Stimulated activated naive CD8-positive, alpha-beta T cell treated with anti-CD3 and anti-CD28 coated beads, Interleukin-15, Interleukin-2, amounts not matched to agents 100 ng/mL and 50 ng/mL, for 24 hours (primary cell): ENCODE results near the gene WNK1.
"Not testable (repeated sequence)": the region's sequence is repeated elsewhere in the genome, so short reads cannot be mapped to it uniquely, and the experiment has no call there.

Source experiments
- H3K27ac Mint-ChIP-seq: one replicate; pipeline ENCODE4 v1.8.0; 2021; ENCODE audit warnings: mild to moderate bottlenecking, mixed read lengths
- H3K27me3 Mint-ChIP-seq: one replicate; pipeline ENCODE4 v1.8.0; 2021; ENCODE audit warnings: mixed read lengths
- H3K36me3 Mint-ChIP-seq: one replicate; pipeline ENCODE4 v1.8.0; 2021; ENCODE audit warnings: low read depth, mixed read lengths
- H3K4me1 Mint-ChIP-seq: one replicate; pipeline ENCODE4 v1.8.0; 2021; ENCODE audit warnings: low read depth, mixed read lengths
- H3K4me3 Mint-ChIP-seq: one replicate; pipeline ENCODE4 v1.8.0; 2021; ENCODE audit warnings: mild to moderate bottlenecking, mixed read lengths
- H3K9me3 Mint-ChIP-seq: one replicate; pipeline ENCODE4 v1.8.0; 2021; ENCODE audit warnings: mixed read lengths

Gene WNK1

DNA sequence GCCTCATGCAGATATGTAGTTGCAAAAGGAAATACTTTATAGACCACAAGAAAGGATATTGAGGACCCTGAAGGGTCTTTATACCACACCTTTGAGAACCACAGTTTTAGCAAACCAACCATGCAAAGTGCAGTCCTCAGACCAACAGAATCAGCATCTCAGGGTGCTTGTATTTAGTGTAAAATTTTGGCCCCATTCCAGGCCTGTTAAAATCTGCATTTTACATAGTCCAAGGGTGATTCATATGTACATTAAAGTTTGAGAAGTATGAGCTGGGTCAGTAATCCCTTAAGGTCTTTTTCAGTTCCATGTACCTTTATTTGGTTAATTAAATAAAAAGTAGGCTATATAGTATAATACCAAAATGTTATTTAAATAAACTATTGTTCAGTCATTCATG, 91.2 kb downstream of the WNK1 start:
- H3K36me3 Mint-ChIP-seq, result peaks cover 47% of the 10 kb centered on the region
- no peaks in the 10 kb centered on the region for H3K9me3 Mint-ChIP-seq
- H3K4me1 Mint-ChIP-seq, result peaks cover 50% of the 10 kb centered on the region
- H3K4me3 Mint-ChIP-seq, result no peak overlapping the region
- no peaks in the 10 kb centered on the region for H3K27me3 Mint-ChIP-seq
- no peak overlapping the region for H3K27ac Mint-ChIP-seq

DNA sequence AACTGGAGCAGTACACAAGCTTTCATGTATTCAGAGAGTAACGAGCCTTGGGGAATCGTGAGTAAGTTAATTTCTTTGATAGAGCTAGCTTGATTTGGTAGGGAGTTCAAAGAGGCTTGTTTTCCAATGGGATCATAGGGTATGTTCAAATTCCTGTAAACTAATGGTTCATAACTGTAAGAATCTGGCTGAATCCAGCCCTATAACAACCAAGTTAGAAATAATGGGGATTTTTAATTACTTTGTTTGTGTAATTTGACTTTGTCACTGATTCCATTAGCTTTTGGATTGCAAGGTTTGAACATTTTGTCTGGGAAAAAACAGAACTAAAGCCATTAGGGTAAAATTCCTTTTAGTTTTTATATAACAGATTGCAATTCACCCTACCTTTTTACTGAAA, 94.0 kb downstream of the WNK1 start:
- H3K27ac Mint-ChIP-seq, result no peak overlapping the region
- peaks cover 32% of the 10 kb centered on the region for H3K36me3 Mint-ChIP-seq
- H3K9me3 Mint-ChIP-seq, result no peaks in the 10 kb centered on the region
- peaks cover 59% of the 10 kb centered on the region for H3K4me1 Mint-ChIP-seq
- H3K27me3 Mint-ChIP-seq, result no peaks in the 10 kb centered on the region
- H3K4me3 Mint-ChIP-seq, result no peak overlapping the region

DNA sequence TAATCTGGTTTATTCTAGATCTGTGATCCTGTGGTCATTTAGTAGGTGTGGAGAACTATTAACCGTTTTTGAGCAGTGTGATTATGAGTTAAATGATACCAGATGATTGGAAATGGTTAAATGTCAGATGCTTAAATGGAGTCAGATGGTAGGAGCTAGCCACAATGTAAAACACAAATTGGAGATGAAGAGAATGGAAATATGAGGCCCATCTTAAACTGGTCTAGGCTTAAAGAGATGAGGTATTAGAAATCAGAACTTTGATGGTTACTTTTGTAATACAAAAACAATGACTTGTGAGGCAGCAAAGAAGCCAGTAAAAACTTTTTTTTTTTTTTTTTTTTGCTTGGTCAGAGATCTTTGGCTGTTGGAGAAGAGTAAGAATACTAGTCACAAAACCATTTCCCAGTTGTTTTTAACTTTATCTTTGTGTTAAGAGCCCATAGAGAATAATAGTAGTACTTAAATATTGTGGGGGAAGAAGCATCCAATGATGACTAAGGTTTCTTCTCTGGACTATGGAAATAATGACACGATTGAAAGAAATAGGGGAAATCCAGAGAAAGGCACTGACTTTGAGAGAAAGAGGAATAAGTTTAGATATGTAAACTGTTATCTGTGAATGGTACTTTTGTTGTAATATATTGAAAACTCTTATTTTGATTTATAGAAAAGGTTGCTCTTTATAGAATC, 95.9 kb downstream of the WNK1 start:
- no peaks in the 10 kb centered on the region for H3K27me3 Mint-ChIP-seq
- peaks cover 62% of the 10 kb centered on the region for H3K4me1 Mint-ChIP-seq
- peaks cover 26% of the 10 kb centered on the region for H3K36me3 Mint-ChIP-seq
- H3K4me3 Mint-ChIP-seq, result peak overlapping the region; percentile 55
- no peaks in the 10 kb centered on the region for H3K9me3 Mint-ChIP-seq
- H3K27ac Mint-ChIP-seq, result peak overlapping the region; percentile 87

DNA sequence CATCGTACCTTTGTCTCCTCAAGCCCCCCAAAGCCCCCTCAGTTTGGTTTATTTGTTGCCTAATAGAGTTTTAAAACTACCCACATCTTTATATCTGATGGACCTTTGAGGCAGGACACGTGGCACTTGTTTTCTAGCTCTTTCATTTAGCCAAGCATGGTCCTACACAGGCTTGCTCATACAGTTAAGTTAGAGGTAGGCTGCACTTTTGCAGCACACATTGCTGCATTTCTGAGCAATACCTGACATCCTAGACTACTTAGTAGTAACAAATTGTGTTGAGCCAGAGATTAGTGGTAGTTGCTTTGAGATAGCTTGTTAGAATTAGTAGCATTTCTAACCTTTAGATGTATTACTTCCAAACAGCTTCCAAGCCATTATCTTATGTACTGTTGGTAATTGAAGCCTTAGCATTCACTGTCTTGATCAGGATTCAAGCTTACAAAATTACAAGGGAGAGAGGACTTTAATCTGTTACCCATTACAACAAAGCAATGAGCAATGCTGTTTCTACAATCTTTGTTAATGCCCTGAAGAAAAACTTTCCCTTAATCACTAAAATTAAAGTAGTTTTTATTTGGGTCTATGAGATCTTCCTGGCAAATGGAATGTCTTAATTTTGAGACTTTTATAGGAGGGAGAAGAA, 96.6 kb downstream of the WNK1 start:
- Mint-ChIP-seq H3K36me3 (peaks cover 27% of the 10 kb centered on the region), H3K27ac (peak overlapping the region; percentile 87), H3K4me1 (peaks cover 61% of the 10 kb centered on the region), H3K27me3 (no peaks in the 10 kb centered on the region), H3K9me3 (no peaks in the 10 kb centered on the region), H3K4me3 (no peak overlapping the region)

DNA sequence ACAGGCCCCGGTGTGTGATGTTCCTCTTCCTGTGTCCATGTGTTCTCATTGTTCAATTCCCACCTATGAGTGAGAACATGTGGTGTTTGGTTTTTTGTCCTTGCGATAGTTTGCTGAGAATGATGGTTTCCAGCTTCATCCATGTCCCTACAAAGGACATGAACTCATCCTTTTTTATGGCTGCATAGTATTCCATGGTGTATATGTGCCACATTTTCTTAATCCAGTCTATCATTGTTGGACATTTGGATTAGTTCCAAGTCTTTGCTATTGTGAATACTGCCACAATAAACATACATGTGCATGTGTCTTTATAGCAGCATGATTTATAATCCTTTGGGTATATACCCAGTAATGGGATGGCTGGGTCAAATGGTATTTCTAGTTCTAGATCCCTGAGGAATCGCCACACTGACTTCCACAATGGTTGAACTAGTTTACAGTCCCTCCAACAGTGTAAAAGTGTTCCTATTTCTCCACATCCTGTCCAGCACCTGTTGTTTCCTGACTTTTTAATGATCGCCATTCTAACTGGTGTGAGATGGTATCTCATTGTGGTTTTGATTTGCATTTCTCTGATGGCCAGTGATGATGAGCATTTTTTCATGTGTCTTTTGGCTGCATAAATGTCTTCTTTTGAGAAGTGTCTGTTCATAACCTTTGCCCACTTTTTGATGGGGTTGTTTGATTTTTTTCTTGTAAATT, 97.5 kb downstream of the WNK1 start:
- not testable (repeated sequence) for H3K27me3 Mint-ChIP-seq, H3K4me3 Mint-ChIP-seq, H3K27ac Mint-ChIP-seq, H3K9me3 Mint-ChIP-seq
- Mint-ChIP-seq H3K36me3 (peaks cover 23% of the 10 kb centered on the region), H3K4me1 (peaks cover 61% of the 10 kb centered on the region)

DNA sequence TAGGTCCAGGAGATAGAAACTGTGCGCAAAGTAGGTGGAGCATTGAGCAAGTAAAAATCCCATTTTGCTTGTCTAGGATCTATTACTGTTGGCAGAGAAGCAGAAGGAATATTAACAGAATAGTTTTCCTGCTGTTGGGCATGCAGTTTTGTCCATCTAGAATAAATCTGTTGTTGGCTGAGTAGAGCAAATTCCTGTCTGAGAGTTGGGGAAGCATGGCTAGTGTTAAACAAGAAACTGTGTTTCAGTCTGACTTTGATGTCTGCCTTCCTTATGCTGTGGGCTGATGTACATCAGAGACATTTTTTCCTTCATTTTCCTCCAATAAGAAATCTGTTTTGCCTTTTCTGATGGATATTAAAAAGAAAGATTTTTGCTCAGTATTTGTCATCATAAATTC, 99.0 kb downstream of the WNK1 start:
- H3K27ac Mint-ChIP-seq, result peak overlapping the region; percentile 16
- H3K4me1 Mint-ChIP-seq, result peaks cover 56% of the 10 kb centered on the region

DNA sequence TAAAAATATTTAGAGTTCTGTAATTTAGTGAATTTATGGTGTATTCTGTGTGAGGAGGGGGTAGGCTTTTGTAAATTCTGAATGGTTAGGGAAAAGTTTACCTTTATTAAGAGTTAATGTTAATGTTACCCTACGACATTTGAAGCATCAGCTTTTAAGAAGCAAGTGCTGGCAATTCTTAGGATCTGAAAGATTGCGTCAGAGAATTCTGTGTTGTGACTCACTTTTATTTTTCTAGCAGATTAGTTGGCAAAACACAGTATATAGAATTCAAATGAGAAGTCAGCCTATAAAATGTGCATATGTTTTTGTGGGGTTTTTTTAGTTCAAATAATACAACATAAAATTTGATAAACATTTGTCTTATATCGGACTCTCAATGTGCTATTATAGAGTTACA, 99.5 kb downstream of the WNK1 start:
- no peaks in the 10 kb centered on the region for H3K9me3 Mint-ChIP-seq
- no peak overlapping the region for H3K4me3 Mint-ChIP-seq
- peaks cover 33% of the 10 kb centered on the region for H3K36me3 Mint-ChIP-seq
- no peaks in the 10 kb centered on the region for H3K27me3 Mint-ChIP-seq
- H3K4me1 Mint-ChIP-seq, result peaks cover 56% of the 10 kb centered on the region
- H3K27ac Mint-ChIP-seq, result no peak overlapping the region

More for the DNA sequence above, 99.0 kb downstream of the WNK1 start:
- peaks cover 28% of the 10 kb centered on the region for H3K36me3 Mint-ChIP-seq
- H3K27me3 Mint-ChIP-seq, result no peaks in the 10 kb centered on the region
- H3K4me3 Mint-ChIP-seq, result no peak overlapping the region
- H3K9me3 Mint-ChIP-seq, result no peaks in the 10 kb centered on the region

DNA sequence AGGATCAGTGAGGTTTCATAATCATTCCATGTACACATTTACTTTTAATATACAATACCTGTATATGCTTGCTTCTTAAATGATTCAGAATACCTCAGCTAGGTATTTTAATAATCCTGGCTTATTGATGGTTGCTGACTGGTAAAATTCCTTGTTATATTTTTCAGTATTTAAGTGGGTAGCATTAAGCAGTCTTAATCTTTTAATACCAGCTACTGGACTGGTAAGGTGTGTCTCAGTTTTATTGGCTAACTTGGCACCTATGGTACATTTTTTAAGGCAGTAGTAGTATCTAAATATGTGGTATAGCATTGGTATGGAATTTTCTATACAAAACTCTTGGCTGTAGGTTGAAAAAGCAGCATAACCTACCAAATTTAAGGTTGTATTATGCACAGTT, 100.5 kb downstream of the WNK1 start:
- Mint-ChIP-seq H3K27me3 (no peaks in the 10 kb centered on the region), H3K4me1 (peaks cover 50% of the 10 kb centered on the region), H3K4me3 (no peak overlapping the region), H3K27ac (peak overlapping the region; percentile 1), H3K9me3 (no peaks in the 10 kb centered on the region), H3K36me3 (peaks cover 37% of the 10 kb centered on the region)

DNA sequence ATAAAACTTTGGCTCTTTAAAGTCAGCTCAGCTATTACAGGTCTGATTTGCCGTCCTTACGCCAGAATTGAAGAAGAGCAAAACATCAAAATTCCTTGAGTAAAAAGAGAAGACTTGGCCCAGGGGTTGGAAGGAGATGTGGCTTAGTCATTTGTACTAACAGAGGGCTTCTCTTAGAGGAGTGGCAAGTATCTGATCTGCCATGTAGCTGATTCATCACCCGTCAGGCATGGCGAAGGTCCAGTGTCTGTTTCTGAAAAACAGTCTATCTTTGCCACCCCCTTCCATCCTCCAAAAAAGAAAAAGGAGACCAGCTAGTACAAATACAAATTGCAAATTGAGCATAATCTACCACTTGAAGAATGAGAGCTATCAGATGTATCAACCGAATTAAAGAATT, 105.2 kb downstream of the WNK1 start:
- Mint-ChIP-seq H3K27me3 (no peaks in the 10 kb centered on the region), H3K27ac (no peak overlapping the region), H3K9me3 (no peaks in the 10 kb centered on the region), H3K4me3 (no peak overlapping the region), H3K4me1 (peaks cover 16% of the 10 kb centered on the region), H3K36me3 (peaks cover 65% of the 10 kb centered on the region)

DNA sequence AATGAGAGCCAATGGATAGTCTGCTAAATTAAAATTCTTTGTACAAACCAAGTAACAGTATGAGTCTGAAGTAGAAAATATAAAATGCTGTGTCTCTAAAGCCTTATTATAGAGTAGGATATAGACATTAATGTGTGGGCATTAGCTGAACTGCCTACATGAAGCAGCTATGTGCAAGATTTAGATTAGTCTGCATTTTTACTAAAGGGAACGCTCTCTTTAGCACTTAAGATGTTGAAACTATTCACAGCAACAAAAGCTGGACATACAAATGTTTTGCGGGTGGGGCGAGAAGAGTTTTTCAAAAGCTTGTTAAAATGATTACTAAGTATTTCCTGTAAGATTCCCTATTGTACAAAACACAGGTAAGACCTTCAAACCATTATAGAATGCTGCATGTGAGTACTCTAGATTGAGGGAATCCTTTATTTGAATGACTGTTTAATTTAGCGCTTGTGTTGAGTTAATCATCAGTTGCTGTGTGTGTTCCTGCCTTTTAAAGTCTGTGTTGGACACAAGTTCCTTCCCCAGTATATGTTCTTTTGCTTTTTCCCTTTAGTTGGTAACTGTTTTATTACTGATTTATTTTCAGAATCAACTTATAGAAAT, 110.0 kb downstream of the WNK1 start:
- H3K9me3 Mint-ChIP-seq, result no peaks in the 10 kb centered on the region
- no peaks in the 10 kb centered on the region for H3K27me3 Mint-ChIP-seq
- peaks cover 4% of the 10 kb centered on the region for H3K4me1 Mint-ChIP-seq
- H3K36me3 Mint-ChIP-seq, result peaks cover 75% of the 10 kb centered on the region
- H3K4me3 Mint-ChIP-seq, result no peak overlapping the region
- H3K27ac Mint-ChIP-seq, result peak overlapping the region; percentile 4

DNA sequence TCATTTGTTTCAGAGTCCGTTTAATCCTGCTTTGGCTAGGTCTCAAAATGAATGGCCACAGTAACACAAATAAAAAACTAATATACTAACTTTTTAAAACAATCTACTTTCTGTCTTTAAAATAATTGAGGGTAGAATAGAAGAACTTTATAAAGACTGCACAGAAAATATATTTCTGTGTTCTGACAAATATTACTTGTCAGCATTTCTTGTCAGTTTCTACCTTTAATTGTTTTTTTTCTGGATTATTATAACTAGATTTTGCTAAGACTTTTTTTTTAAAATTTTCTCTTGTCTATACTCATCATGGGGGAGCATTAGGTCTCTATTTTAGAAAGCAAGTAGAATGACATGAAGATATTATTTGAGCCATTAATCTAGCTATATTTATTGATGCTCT, 110.9 kb downstream of the WNK1 start:
- H3K27ac Mint-ChIP-seq, result no peak overlapping the region
- no peaks in the 10 kb centered on the region for H3K27me3 Mint-ChIP-seq
- no peaks in the 10 kb centered on the region for H3K9me3 Mint-ChIP-seq
- H3K36me3 Mint-ChIP-seq, result peaks cover 75% of the 10 kb centered on the region
- peaks cover 4% of the 10 kb centered on the region for H3K4me1 Mint-ChIP-seq
- H3K4me3 Mint-ChIP-seq, result no peak overlapping the region

DNA sequence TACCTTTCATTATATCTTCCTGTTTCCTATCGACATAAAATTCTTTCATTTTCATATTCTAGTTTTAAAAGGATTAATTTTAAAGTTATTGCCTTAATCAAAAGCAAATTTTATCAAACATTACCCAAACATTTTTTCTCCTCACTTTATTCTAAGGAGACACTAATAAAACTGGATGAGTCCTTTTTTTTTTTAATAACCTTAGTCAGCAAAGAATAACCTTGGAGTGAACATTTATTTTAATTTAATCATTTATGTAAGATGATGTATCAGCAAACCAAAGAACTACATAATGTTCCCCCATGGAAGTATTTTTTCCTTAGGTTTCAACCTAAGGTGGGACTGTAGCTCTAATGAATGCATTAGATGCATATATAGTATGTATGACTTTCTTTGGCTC, 113.2 kb downstream of the WNK1 start:
- no peaks in the 10 kb centered on the region for H3K27me3 Mint-ChIP-seq
- peaks cover 69% of the 10 kb centered on the region for H3K36me3 Mint-ChIP-seq
- H3K9me3 Mint-ChIP-seq, result no peaks in the 10 kb centered on the region
- H3K27ac Mint-ChIP-seq, result no peak overlapping the region
- peaks cover 9% of the 10 kb centered on the region for H3K4me1 Mint-ChIP-seq
- no peak overlapping the region for H3K4me3 Mint-ChIP-seq

DNA sequence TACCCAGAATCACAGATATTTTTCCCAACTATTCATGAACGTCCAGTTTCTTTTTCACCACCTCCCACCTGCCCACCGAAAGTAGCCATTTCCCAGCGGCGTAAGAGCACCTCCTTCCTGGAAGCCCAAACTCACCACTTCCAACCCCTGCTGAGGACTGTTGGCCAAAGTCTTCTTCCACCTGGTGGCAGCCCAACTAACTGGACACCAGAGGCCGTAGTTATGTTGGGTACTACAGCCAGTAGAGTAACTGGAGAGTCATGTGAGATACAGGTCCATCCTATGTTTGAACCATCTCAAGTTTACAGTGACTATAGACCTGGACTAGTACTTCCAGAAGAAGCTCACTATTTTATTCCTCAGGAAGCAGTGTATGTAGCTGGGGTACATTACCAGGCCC, 115.5 kb downstream of the WNK1 start:
- no peak overlapping the region for H3K4me3 Mint-ChIP-seq
- H3K27me3 Mint-ChIP-seq, result no peaks in the 10 kb centered on the region
- H3K27ac Mint-ChIP-seq, result peak overlapping the region; percentile 52
- H3K36me3 Mint-ChIP-seq, result peaks cover 52% of the 10 kb centered on the region
- H3K9me3 Mint-ChIP-seq, result no peaks in the 10 kb centered on the region
- peaks cover 9% of the 10 kb centered on the region for H3K4me1 Mint-ChIP-seq

DNA sequence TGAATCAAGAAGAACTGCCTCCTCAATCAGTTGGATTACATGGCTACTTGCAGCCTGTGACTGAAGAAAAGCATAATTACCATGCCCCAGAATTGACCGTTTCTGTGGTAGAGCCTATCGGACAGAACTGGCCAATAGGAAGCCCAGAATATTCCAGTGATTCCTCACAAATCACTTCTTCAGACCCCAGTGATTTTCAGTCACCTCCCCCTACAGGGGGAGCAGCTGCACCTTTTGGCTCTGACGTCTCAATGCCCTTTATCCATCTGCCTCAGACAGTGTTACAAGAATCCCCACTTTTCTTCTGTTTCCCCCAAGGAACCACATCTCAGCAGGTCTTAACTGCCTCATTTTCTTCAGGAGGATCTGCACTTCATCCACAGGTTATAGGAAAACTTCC, 116.3 kb downstream of the WNK1 start:
- H3K4me3 Mint-ChIP-seq, result no peak overlapping the region
- peaks cover 47% of the 10 kb centered on the region for H3K36me3 Mint-ChIP-seq
- no peaks in the 10 kb centered on the region for H3K9me3 Mint-ChIP-seq
- H3K4me1 Mint-ChIP-seq, result peaks cover 12% of the 10 kb centered on the region
- no peaks in the 10 kb centered on the region for H3K27me3 Mint-ChIP-seq
- no peak overlapping the region for H3K27ac Mint-ChIP-seq

DNA sequence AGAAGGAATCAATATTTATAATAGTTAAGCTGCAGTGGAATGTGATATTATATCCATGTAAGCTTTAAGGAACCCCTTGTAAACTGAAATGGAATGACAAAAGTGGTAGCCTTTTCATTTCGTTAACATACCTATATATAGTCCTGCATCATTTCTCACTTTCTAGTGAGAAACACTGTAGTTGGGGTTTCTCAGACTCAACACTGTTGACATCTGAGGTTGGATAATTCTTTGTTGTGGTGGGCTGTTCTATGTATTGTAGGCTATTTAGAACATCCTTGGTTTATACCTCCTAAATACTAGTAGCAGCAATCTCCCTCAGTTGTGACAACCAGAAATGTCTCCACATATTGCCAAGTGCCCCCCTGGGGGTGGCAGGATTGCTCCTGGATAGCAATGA, 118.0 kb downstream of the WNK1 start:
- no peaks in the 10 kb centered on the region for H3K27me3 Mint-ChIP-seq
- peaks cover 40% of the 10 kb centered on the region for H3K36me3 Mint-ChIP-seq
- H3K27ac Mint-ChIP-seq, result no peak overlapping the region

More for the DNA sequence above, 118.0 kb downstream of the WNK1 start:
- H3K4me1 Mint-ChIP-seq, result peaks cover 17% of the 10 kb centered on the region
- no peak overlapping the region for H3K4me3 Mint-ChIP-seq
- H3K9me3 Mint-ChIP-seq, result no peaks in the 10 kb centered on the region
